Measurements from ENCODE around the gene TCEANC2. TPM values are rescaled to one million over a fixed set of nuclear protein-coding genes. Genes with fewer than 3 reads are reported as not detected.

Gene TCEANC2
- total RNA-seq, 1 experiment from 2014 or later = 4.2 TPM

- intact Hi-C loops (cut with micrococcal nuclease; ENCODE audit: unreplicated experiment) = no loop called here
- TF ChIP-seq EZH2 (IDR thresholded peaks at IDR 0.05; ENCODE audit: borderline replicate concordance, low read depth, low read length, poor library complexity, severe bottlenecking) = no peak
- TF ChIP-seq, protein P1, sequence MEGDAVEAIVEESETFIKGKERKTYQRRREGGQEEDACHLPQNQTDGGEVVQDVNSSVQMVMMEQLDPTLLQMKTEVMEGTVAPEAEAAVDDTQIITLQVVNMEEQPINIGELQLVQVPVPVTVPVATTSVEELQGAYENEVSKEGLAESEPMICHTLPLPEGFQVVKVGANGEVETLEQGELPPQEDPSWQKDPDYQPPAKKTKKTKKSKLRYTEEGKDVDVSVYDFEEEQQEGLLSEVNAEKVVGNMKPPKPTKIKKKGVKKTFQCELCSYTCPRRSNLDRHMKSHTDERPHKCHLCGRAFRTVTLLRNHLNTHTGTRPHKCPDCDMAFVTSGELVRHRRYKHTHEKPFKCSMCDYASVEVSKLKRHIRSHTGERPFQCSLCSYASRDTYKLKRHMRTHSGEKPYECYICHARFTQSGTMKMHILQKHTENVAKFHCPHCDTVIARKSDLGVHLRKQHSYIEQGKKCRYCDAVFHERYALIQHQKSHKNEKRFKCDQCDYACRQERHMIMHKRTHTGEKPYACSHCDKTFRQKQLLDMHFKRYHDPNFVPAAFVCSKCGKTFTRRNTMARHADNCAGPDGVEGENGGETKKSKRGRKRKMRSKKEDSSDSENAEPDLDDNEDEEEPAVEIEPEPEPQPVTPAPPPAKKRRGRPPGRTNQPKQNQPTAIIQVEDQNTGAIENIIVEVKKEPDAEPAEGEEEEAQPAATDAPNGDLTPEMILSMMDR (conservative IDR thresholded peaks at IDR 0.05; ENCODE audit: low read depth, low read length) = peak; percentile 74
- POLR2A ChIA-PET (ENCODE audit: low non-redundant PET) = interaction anchor here (0.6 kb wide), 1 partner anchor 12 kb away, joined by 11 read pairs; no protein-coding TSS in a partner anchor
- H3K27ac ChIP-seq (ENCODE audit: low read depth, low read length, poor library complexity, severe bottlenecking) = no peak overlapping the region
- no peak overlapping the region for H3K4me3 ChIP-seq (ENCODE audit: low read depth, low read length, poor library complexity, severe bottlenecking)
- CTCF ChIA-PET = interaction anchor here (0.5 to 0.6 kb wide), 4 partner anchors 23 to 231 kb away, joined by 3 to 6 read pairs (median 5); partner anchors contain the start of gene LRRC42
- peak; percentile 67 for DNase-seq (ENCODE audit: low spot score)
- BruUV-seq (replicated peaks) = no TSS peak
- no peaks in the 10 kb centered on the region for H3K9me3 ChIP-seq (ENCODE audit: low read depth, low read length, poor library complexity, severe bottlenecking)
- H3K4me1 ChIP-seq (ENCODE audit: insufficient read depth, low read length, poor library complexity, severe bottlenecking) = no peaks in the 10 kb centered on the region
- no peaks in the 10 kb centered on the region for H3K36me3 ChIP-seq (ENCODE audit: insufficient read depth, low read length, poor library complexity, severe bottlenecking)
- no peaks in the 10 kb centered on the region for H3K27me3 ChIP-seq (replicated peaks; ENCODE audit: insufficient read depth, low read depth, low read length, poor library complexity)
These were observed 28.2 kb downstream of the TCEANC2 start for GRCh38 chr1:54081306-54082270.

GRCh38 chr1:54084794-54085193, 31.4 kb downstream of the TCEANC2 start:
- CTCF ChIA-PET = no interaction called here
- no peak for DNase-seq (ENCODE audit: low spot score)
- no peaks in the 10 kb centered on the region for H3K9me3 ChIP-seq (ENCODE audit: low read depth, low read length, poor library complexity, severe bottlenecking)
- H3K36me3 ChIP-seq (ENCODE audit: insufficient read depth, low read length, poor library complexity, severe bottlenecking) = no peaks in the 10 kb centered on the region
- H3K27me3 ChIP-seq (replicated peaks; ENCODE audit: insufficient read depth, low read depth, low read length, poor library complexity) = no peaks in the 10 kb centered on the region
- H3K27ac ChIP-seq (ENCODE audit: low read depth, low read length, poor library complexity, severe bottlenecking) = no peak overlapping the region
- POLR2A ChIA-PET (ENCODE audit: low non-redundant PET) = no interaction called here
- intact Hi-C loops (cut with micrococcal nuclease; ENCODE audit: unreplicated experiment) = no loop called here
- no peak overlapping the region for H3K4me3 ChIP-seq (ENCODE audit: low read depth, low read length, poor library complexity, severe bottlenecking)
- H3K4me1 ChIP-seq (ENCODE audit: insufficient read depth, low read length, poor library complexity, severe bottlenecking) = no peaks in the 10 kb centered on the region
- TF ChIP-seq, protein P1 (conservative IDR thresholded peaks at IDR 0.05; ENCODE audit: low read depth, low read length) = no peak
- no peak for TF ChIP-seq EZH2 (IDR thresholded peaks at IDR 0.05; ENCODE audit: borderline replicate concordance, low read depth, low read length, poor library complexity, severe bottlenecking)
- no TSS peak for BruUV-seq (replicated peaks)

DNA sequence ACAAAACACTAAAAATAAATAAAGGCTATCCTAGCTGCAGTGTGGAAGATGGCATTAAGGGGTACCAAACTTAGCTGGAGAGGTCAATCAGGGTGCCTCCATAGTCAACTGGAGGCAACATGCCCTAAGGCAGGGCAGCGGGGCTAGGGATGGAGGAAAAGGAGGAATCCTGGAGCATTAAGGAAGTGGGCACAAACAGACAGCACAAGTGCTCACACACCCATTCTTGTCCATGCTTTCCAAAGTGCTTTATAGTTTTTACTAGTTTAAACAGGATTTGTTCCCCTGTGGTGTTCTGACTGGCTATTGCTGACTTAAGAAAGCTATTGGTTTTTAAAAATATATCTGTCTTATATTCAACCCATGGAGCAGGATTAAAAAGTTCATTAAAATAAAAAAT, 33.3 kb downstream of the TCEANC2 start:
- Histone ChIP-seq H3K27me3 (replicated peaks; ENCODE audit: insufficient read depth, low read depth, low read length, poor library complexity) (no peaks in the 10 kb centered on the region), H3K4me1 (ENCODE audit: insufficient read depth, low read length, poor library complexity, severe bottlenecking) (peaks cover 14% of the 10 kb centered on the region), H3K36me3 (ENCODE audit: insufficient read depth, low read length, poor library complexity, severe bottlenecking) (no peaks in the 10 kb centered on the region), H3K9me3 (ENCODE audit: low read depth, low read length, poor library complexity, severe bottlenecking) (no peaks in the 10 kb centered on the region), H3K4me3 (ENCODE audit: low read depth, low read length, poor library complexity, severe bottlenecking) (no peak overlapping the region), H3K27ac (ENCODE audit: low read depth, low read length, poor library complexity, severe bottlenecking) (no peak overlapping the region)
- no TSS peak for BruUV-seq (replicated peaks)
- intact Hi-C loops (cut with micrococcal nuclease; ENCODE audit: unreplicated experiment) = no loop called here
- TF ChIP-seq, protein P1 (conservative IDR thresholded peaks at IDR 0.05; ENCODE audit: low read depth, low read length) = no peak
- no peak for TF ChIP-seq EZH2 (IDR thresholded peaks at IDR 0.05; ENCODE audit: borderline replicate concordance, low read depth, low read length, poor library complexity, severe bottlenecking)
- DNase-seq (ENCODE audit: low spot score) = no peak
- ChIA-PET POLR2A (ENCODE audit: low non-redundant PET) (no interaction called here), CTCF (no interaction called here)

All from A673 (cell line).